ENCODE results near the gene TENT4A.

DNA sequence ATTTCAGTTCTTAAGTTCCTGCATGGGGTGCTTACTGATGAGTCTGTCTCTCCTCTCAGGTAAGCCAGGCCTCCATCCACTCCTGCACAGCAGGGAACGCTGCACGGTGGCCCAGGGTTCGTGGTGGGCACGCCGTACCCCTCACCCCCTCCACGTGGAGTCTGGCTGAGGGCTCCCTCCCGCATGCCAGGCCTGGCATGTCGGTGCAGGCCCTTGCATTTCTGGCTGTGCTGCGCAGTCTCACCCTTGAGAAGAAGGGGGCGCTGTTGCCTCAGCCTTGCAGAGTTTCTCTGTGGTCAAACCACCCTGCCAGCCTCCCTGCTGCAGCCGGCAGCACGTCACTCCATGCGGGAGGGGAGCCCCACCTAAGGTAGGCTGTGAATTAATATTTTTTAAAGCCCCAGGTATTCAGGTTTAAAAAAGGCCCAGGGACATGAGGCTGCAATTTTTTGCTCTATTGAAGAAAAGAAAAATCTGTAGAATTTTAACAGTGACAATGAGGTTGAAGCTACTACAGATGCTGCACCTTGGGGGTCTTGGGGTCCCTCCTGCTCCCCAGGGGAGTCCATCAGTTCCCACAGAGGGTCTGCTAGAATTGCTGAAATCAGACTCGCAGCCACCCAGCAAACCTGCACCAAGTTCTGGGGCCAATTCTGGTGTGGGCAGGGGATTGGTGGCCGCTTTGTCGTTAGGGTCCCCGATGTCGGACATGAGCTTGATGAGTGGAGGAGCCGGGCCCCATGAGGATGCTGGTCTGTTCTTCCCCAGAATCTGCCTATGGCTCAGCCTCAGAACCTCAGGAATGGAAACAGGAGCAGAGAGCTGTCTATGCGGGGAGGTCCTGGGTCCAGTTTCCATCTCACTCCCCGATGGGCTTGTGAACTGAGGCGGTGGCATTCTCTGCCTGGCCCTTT is 52.6 kb downstream of the TENT4A start:
- TF ChIP-seq CTCF (IDR thresholded peaks at IDR 0.05 in 8 of 11, conservative IDR thresholded peaks at IDR 0.05 in 3 of 11) (peak; percentile 25 to 83 (median 71)), POLR2AphosphoS5 (IDR thresholded peaks at IDR 0.05) (no peak), POLR2A (IDR thresholded peaks at IDR 0.05) (no peak)
